Activated CD4-positive, CD25-positive, alpha-beta regulatory T cell treated with anti-CD3 and anti-CD28 coated beads, Interleukin-2, amount 50 U/mL, for 16 hours (primary cell): ENCODE data around the gene MACROD1.

Experiments
- DNase-seq: peaks from one replicate; pipeline ENCODE4 v3.0.0-alpha.2; 2020; ENCODE audit warnings: low read depth, low spot score

MACROD1 gene

GRCh38 chr11:63961608-63962412, 204.1 kb downstream of the MACROD1 start:
- no peak for DNase-seq

DNA sequence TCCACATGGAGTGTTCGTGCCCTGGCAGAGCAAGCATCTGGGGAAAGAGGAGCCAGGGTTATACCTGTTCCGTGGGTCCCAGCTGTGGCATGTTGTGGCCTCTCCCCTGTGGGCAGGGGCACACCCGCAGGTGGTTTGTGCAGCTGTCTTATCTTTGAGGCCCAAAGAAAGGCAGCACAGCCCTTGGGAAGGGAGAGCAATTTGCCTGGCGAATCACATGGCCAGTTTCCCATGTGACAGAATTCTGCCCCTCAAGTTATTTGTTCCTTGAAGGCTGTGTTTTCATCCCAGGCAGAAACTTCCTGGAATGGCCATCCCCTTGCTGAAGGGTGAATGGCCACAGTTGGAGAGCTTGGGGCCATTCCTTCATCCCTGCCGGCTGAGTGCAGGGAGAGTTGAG, 207.9 kb downstream of the MACROD1 start:
- no peak for DNase-seq

GRCh38 chr11:63952570-63952969, 213.3 kb downstream of the MACROD1 start:
- no peak for DNase-seq

- DNase-seq = no peak
Measured at GRCh38 chr11:63951779-63952536, 214.0 kb downstream of the MACROD1 start.
